Endometrial microvascular endothelial cells (primary cell): Measurements from ENCODE around the gene USP6NL. TPM values are rescaled to one million over a fixed set of nuclear protein-coding genes. Genes with fewer than 3 reads are reported as not detected.

Experiments used
- in situ Hi-C: cut with HindIII; loops from 2 replicates; pipeline ENCODE4 v1.10.0; 2017; ENCODE audit warnings: low sequenced_read_pairs, low pct_unique_long_range_greater_than_20kb; ENCODE audit errors: inconsistent ontology term
- total RNA-seq: library from RNA; depleted of rRNA; stranded (reverse); fragments of >200 nt; gene quantifications from one replicate; pipeline ENCODE4 v1.2.3, GENCODE V29; 2015; ENCODE audit errors: inconsistent ontology term

USP6NL gene
- total RNA-seq, 1 donor from 2014 or later: 14.7 TPM

DNA sequence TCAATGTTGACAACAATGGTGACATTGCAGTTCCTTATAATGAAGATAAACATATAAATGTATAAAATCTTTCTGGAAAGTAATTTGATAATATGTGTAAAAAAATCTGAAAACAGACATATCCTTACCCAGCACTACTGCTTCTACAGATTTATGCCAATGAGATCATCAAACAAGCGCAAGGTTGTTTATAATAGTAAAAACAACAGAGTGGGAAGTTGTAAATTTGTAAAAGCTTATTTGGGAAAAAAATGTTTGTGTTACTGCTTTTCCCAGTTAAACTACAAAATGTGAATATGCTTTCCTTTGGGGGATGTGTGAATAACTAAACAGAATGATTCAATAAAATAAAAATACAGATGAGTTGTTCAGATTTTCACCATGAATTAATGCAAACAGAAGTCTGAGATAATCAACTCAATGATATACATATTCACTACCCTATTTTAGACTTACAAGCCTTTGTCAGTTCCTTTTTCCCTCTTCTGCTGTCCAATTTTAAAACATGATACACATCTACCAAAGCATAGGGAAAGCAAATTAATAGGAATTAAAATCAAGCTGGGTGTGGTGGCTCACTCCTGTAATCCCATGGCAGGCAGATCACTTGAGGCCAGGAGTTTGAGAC is 82.1 kb downstream of the USP6NL start:
- in situ Hi-C loops: no loop called here

DNA sequence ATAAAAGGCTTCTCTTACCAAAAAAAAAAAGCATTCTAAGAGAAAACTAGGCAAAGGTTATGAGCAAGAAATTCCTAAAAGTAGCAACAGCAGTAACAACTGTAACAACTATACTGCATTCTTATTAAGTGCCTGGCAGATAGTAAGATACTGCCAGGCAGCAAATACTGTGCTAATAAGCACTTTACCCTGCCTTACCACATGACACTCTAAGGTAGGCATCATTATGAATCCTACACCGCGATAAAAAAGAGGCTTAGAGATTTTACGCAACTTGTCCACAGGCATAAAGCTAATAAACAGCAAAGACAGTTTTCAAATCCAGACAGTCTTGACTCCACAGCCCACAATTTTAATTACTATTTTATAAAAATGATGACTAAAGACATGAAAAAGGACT is 83.2 kb downstream of the USP6NL start:
- in situ Hi-C loops: no loop called here

- in situ Hi-C loops: no loop called here
Measured at GRCh38 chr10:11527691-11528255, 83.7 kb downstream of the USP6NL start.

DNA sequence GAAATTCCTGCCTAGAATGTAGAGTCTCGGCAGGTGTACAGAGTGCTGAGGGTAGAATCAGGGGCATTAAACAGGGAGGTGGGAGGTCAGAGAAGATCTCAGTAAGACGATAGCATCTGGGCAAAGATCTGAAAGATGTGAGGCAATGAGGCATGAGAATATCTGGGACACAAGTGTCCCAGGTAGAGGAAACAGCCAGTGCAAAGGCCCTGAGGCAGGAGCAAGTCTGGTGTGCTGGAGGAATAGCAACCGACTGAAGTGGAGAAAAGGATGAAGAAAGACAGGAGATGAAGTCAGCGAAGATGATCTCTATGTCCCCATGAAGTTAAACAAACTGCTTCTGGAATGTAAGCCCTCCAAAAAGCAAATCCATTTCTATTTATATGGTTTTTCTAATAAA is 84.4 kb downstream of the USP6NL start:
- in situ Hi-C loops: no loop called here

DNA sequence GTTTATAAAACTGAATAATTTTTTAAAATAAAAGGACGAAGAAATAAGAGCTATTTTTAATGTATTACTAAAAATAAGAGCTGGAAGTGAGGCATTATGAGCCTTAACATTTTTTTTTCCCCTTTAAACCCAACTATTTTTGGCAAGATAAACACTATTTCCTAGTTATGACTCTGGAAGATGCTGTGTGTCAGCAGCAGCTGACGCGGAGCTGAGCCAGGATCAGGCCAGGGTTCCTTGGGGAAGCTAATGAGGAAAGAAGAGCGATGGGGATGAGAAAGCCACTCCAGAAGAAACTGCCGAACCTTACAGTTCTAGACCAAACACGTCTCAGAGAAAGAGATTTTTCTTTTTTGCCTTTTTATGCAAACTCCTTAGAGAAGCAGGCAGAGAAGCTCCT is 85.9 kb downstream of the USP6NL start:
- in situ Hi-C loops: no loop called here

DNA sequence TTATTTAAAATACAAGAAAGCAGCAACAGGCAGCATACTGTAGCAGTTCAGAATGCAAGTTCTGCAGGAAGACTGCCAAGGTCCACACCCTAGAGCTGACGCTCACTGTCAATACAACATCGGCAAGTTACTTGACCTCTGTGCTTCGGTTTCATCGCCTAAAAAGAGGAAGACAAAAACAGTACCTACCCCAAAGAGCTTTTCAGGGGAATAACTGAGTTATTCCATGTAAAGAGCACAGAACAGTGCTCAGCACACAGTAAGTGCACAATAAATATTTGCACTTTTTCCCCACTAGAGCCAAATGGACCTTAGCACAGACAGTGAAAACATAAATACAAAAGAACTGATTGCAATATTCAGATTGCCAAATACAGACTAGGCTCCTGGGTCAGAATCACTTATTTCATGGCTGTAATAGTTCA is 88.6 kb downstream of the USP6NL start:
- in situ Hi-C loops: no loop called here

DNA sequence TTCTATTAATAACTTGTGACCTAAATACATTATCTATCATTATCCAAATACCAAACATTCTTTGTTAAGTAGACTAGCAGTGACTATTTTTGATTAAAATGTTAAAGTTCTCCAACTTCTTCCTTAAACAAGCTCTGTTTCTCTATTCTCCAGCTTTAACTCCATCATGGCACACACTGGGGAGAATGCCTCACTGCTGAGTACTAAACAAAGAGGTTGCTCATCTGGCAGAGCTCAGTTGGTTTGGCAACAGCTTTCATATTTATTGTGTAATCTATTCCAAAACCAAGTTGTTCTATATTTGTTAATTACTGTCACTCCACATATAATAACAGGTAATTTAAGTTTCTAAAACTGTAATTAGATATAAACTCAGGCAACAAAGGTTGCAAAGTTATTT is 89.6 kb downstream of the USP6NL start:
- in situ Hi-C loops: no loop called here

- in situ Hi-C loops: no loop called here
Measured at GRCh38 chr10:11520892-11521291, 90.6 kb downstream of the USP6NL start.

- in situ Hi-C loops: no loop called here
Measured at GRCh38 chr10:11517150-11517549, 94.3 kb downstream of the USP6NL start.

DNA sequence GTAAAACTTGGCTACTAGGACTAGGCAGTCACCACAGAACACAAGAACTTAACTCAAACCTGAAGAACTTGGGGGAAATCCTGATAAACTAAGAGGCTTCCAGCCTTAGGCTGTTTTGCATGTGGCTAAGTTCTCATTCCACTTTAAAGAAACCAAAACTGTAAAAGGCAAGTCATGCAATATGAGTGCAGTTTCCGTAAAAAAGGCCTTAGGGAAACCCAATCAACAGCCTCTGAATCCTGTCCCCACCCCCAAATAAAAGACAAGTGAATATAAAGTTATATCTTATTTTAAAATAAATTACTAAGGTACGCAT is 95.1 kb downstream of the USP6NL start:
- in situ Hi-C loops: no loop called here

DNA sequence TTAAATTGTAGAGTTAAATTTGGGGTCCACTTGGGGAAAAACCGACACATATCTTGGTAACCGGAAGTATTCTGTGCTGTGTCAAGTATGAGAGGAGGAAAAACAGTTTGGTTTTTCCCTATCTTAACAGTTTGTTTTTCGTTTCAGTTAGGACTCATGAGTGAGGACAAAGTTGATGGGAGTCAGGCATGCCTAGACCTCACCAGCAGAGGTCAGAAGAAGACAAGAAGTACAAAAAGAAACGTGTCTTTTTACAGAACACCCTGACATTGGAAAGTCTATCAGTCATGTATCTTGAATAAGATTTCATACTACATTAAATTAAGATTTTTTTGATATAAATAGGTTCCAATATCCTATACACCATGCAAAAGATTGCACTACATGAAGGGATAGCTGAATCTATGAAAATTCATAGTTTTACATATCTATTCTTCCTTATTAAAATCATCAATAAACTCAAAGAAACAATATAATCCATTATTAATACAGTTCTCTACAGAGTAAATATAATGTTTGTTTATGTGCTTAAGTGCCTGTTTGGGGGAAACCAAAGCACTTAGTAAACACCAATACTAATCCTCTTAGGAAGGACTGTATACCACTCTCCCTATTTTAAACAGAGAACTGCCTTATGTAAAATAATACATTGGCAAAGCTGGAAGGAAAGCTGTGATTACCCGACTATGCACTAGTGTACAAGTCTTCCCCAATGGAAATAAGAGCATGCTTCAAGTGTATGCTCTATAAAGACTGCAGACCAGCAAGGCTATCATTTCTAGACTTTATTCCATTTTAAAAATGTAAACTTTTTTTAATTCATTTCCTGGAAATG is 95.6 kb downstream of the USP6NL start:
- in situ Hi-C loops: no loop called here

- in situ Hi-C loops: no loop called here
Measured at GRCh38 chr10:11513727-11514126, 97.7 kb downstream of the USP6NL start.

DNA sequence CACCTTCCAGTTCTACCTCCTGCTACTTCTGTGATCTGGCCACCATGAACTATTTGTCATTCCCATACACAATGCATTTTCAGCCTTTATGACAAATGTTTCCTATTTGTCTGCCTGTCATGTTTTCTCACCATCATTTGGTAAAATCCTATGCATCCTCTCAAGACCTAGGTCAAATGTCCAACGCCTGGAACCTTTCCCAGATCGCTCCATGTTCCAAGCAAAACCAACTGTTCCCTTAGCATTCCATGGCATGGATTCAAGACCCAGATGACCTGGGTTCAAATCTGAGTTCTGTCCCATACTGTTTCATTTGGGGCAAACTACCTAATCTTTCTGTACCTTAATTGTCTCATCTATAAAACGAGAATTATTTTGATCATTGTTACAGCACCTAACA is 98.9 kb downstream of the USP6NL start:
- in situ Hi-C loops: no loop called here

GRCh38 chr10:11511321-11511720 is 100.1 kb downstream of the USP6NL start:
- in situ Hi-C loops: no loop called here

GRCh38 chr10:11510736-11511135 is 100.7 kb downstream of the USP6NL start:
- in situ Hi-C loops: no loop called here

GRCh38 chr10:11510281-11510680 is 101.2 kb downstream of the USP6NL start:
- in situ Hi-C loops: no loop called here

GRCh38 chr10:11509036-11509435 is 102.4 kb downstream of the USP6NL start:
- in situ Hi-C loops: no loop called here

DNA sequence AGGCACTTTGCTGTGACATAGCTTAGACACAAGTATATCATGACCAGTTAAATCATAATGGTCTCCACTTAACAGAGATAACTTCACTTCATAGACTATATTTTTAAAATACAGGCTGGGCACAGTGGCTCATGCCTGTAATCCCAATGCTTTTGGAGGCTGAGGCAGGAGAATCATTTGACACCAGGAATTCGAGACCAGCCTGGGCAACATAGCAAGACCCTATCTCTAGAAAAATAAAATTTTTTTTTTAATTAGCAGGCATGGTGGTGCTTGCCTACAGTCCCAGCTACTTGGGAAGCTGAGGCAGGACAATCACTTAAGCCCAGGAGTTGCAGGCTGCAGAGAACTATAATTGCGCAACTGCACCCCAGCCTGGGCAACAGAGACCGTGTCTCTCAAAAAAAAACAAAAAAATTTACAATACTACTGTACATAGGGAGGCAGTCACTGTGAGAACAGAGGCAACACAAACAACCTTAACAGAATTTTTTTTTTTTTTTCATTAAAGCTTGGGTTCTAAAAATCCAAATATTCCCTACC is 105.1 kb downstream of the USP6NL start:
- in situ Hi-C loops: no loop called here

DNA sequence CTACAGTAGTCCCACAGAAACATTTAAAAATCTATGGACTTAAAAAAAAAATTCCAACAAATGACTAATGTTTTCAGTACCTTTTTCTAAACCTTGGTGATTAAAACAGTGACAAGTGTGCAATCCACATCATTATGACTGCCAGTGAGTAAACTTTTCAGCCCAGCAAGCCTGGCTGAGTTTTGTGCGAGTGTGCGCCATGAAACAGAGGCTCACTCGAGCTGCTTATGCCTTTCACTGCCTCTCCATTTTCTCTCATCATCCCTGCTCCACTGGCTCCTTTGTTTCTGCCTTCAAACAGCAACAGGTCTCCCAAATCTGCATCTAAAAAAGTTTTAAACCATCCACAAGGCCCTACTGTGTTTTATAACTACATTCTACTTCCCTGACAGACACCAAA is 105.8 kb downstream of the USP6NL start:
- in situ Hi-C loops: no loop called here
